Measurements from ENCODE around the gene TSEN54.
A peak's percentile ranks its signal among the peaks of the same experiment; 100 is the strongest.

The TSEN54 gene

GRCh38 chr17:75496005-75496404 lies 20.3 kb upstream of the TSEN54 start:
- peak; percentile 35 for ATAC-seq
- H3K9me3 Mint-ChIP-seq: no peaks in the 10 kb centered on the region
- H3K36me3 Mint-ChIP-seq: peaks cover 50% of the 10 kb centered on the region
- H3K27me3 Mint-ChIP-seq: no peaks in the 10 kb centered on the region
- no peak overlapping the region for H3K4me3 Mint-ChIP-seq
- H3K27ac Mint-ChIP-seq: no peak overlapping the region
- no peaks in the 10 kb centered on the region for H3K4me1 Mint-ChIP-seq

- no peaks in the 10 kb centered on the region for H3K27me3 Mint-ChIP-seq
- H3K4me3 Mint-ChIP-seq: no peak overlapping the region
- no peak overlapping the region for H3K27ac Mint-ChIP-seq
- H3K9me3 Mint-ChIP-seq: no peaks in the 10 kb centered on the region
- H3K36me3 Mint-ChIP-seq: peaks cover 43% of the 10 kb centered on the region
- no peak for ATAC-seq
- no peaks in the 10 kb centered on the region for H3K4me1 Mint-ChIP-seq
Measured at GRCh38 chr17:75498039-75498725, 18.1 kb upstream of the TSEN54 start.

GRCh38 chr17:75498726-75499213 lies 17.6 kb upstream of the TSEN54 start:
- H3K9me3 Mint-ChIP-seq: no peaks in the 10 kb centered on the region
- peaks cover 43% of the 10 kb centered on the region for H3K36me3 Mint-ChIP-seq
- no peak overlapping the region for H3K27ac Mint-ChIP-seq
- H3K4me3 Mint-ChIP-seq: no peak overlapping the region
- ATAC-seq: no peak
- no peaks in the 10 kb centered on the region for H3K4me1 Mint-ChIP-seq
- no peaks in the 10 kb centered on the region for H3K27me3 Mint-ChIP-seq

GRCh38 chr17:75499313-75500022 lies 16.9 kb upstream of the TSEN54 start:
- H3K27ac Mint-ChIP-seq: no peak overlapping the region
- no peaks in the 10 kb centered on the region for H3K9me3 Mint-ChIP-seq
- H3K36me3 Mint-ChIP-seq: peaks cover 36% of the 10 kb centered on the region
- peaks cover 3% of the 10 kb centered on the region for H3K27me3 Mint-ChIP-seq
- ATAC-seq: no peak
- peaks cover 4% of the 10 kb centered on the region for H3K4me1 Mint-ChIP-seq
- H3K4me3 Mint-ChIP-seq: no peak overlapping the region

- no peak overlapping the region for H3K4me3 Mint-ChIP-seq
- H3K27me3 Mint-ChIP-seq: peaks cover 15% of the 10 kb centered on the region
- peaks cover 7% of the 10 kb centered on the region for H3K4me1 Mint-ChIP-seq
- ATAC-seq: no peak
- no peaks in the 10 kb centered on the region for H3K9me3 Mint-ChIP-seq
- peaks cover 30% of the 10 kb centered on the region for H3K36me3 Mint-ChIP-seq
- no peak overlapping the region for H3K27ac Mint-ChIP-seq
Measured at GRCh38 chr17:75500419-75501216, 15.7 kb upstream of the TSEN54 start.

- H3K27me3 Mint-ChIP-seq: peaks cover 21% of the 10 kb centered on the region
- no peak for ATAC-seq
- H3K36me3 Mint-ChIP-seq: peaks cover 26% of the 10 kb centered on the region
- H3K4me3 Mint-ChIP-seq: no peak overlapping the region
- no peaks in the 10 kb centered on the region for H3K9me3 Mint-ChIP-seq
- peaks cover 7% of the 10 kb centered on the region for H3K4me1 Mint-ChIP-seq
- no peak overlapping the region for H3K27ac Mint-ChIP-seq
Measured at GRCh38 chr17:75501378-75502071, 14.8 kb upstream of the TSEN54 start.

- ATAC-seq: no peak
- Mint-ChIP-seq H3K4me3 (no peak overlapping the region), H3K9me3 (no peaks in the 10 kb centered on the region), H3K36me3 (peaks cover 21% of the 10 kb centered on the region), H3K27ac (no peak overlapping the region), H3K27me3 (peaks cover 21% of the 10 kb centered on the region), H3K4me1 (peaks cover 7% of the 10 kb centered on the region)
Measured at GRCh38 chr17:75502072-75502720, 14.1 kb upstream of the TSEN54 start.

- H3K4me1 Mint-ChIP-seq: peaks cover 7% of the 10 kb centered on the region
- H3K27ac Mint-ChIP-seq: no peak overlapping the region
- H3K27me3 Mint-ChIP-seq: peaks cover 21% of the 10 kb centered on the region
- H3K9me3 Mint-ChIP-seq: no peaks in the 10 kb centered on the region
- H3K36me3 Mint-ChIP-seq: peaks cover 15% of the 10 kb centered on the region
- no peak overlapping the region for H3K4me3 Mint-ChIP-seq
- no peak for ATAC-seq
Measured at GRCh38 chr17:75502721-75503329, 13.5 kb upstream of the TSEN54 start.

GRCh38 chr17:75503337-75503950 lies 12.9 kb upstream of the TSEN54 start:
- ATAC-seq: no peak
- Mint-ChIP-seq H3K27ac (no peak overlapping the region), H3K4me3 (no peak overlapping the region), H3K4me1 (peaks cover 7% of the 10 kb centered on the region), H3K9me3 (no peaks in the 10 kb centered on the region), H3K27me3 (peaks cover 21% of the 10 kb centered on the region), H3K36me3 (peaks cover 12% of the 10 kb centered on the region)

- H3K4me3 Mint-ChIP-seq: no peak overlapping the region
- no peaks in the 10 kb centered on the region for H3K9me3 Mint-ChIP-seq
- peaks cover 21% of the 10 kb centered on the region for H3K27me3 Mint-ChIP-seq
- peaks cover 7% of the 10 kb centered on the region for H3K36me3 Mint-ChIP-seq
- H3K27ac Mint-ChIP-seq: no peak overlapping the region
- peak; percentile 42 for ATAC-seq
- H3K4me1 Mint-ChIP-seq: peaks cover 7% of the 10 kb centered on the region
Measured at GRCh38 chr17:75503976-75504346, 12.4 kb upstream of the TSEN54 start.

- Mint-ChIP-seq H3K4me1 (peaks cover 7% of the 10 kb centered on the region), H3K9me3 (no peaks in the 10 kb centered on the region), H3K4me3 (no peak overlapping the region)
Measured at GRCh38 chr17:75504347-75505151, 11.8 kb upstream of the TSEN54 start.

GRCh38 chr17:75505152-75505409 lies 11.2 kb upstream of the TSEN54 start:
- Mint-ChIP-seq H3K4me1 (peaks cover 7% of the 10 kb centered on the region), H3K27ac (no peak overlapping the region), H3K36me3 (no peaks in the 10 kb centered on the region), H3K4me3 (no peak overlapping the region), H3K9me3 (no peaks in the 10 kb centered on the region), H3K27me3 (peaks cover 21% of the 10 kb centered on the region)
- no peak for ATAC-seq

More at GRCh38 chr17:75504347-75505151, 11.8 kb upstream of the TSEN54 start:
- peaks cover under 1% of the 10 kb centered on the region for H3K36me3 Mint-ChIP-seq
- H3K27me3 Mint-ChIP-seq: peaks cover 21% of the 10 kb centered on the region
- no peak overlapping the region for H3K27ac Mint-ChIP-seq
- peak; percentile 60 for ATAC-seq

GRCh38 chr17:75505640-75506039 lies 10.7 kb upstream of the TSEN54 start:
- H3K4me1 Mint-ChIP-seq: peaks cover 7% of the 10 kb centered on the region
- H3K36me3 Mint-ChIP-seq: no peaks in the 10 kb centered on the region
- no peak overlapping the region for H3K4me3 Mint-ChIP-seq
- no peak overlapping the region for H3K27ac Mint-ChIP-seq
- peaks cover 21% of the 10 kb centered on the region for H3K27me3 Mint-ChIP-seq
- no peaks in the 10 kb centered on the region for H3K9me3 Mint-ChIP-seq
- no peak for ATAC-seq

All from stimulated activated memory B cell treated with anti-CD40 and anti-IgM and Interleukin-4, amounts not matched to agents 10 μg/mL and 1 μg/mL and 100 μg/mL, for 72 hours (primary cell).